RWPE2 (cell line): ENCODE data around the gene HPS1.

Source experiments
- ATAC-seq: fragments of 200-7000 bp; cut with Tn5 transposase; 3 replicates; pipeline ENCODE4 v1.9.1; 2021; ENCODE audit warnings: low read depth
- DNase-seq: peaks from one replicate; pipeline ENCODE4 v3.0.0-alpha.2; 2020; ENCODE audit warnings: low spot score
- H3K27ac ChIP-seq: fragments of 450-650 bp; 2 replicates; pipeline ENCODE4 v1.5.1; 2017; ENCODE audit warnings: mild to moderate bottlenecking; ENCODE audit not compliant: poor library complexity, severe bottlenecking
- H3K27me3 ChIP-seq: fragments of 250-450 bp; sonication (Bioruptor Pico); 2 replicates; pipeline ENCODE4 v1.5.1; 2021; ENCODE audit warnings: mild to moderate bottlenecking, moderate library complexity; ENCODE audit not compliant: insufficient read depth, poor library complexity, severe bottlenecking
- H3K36me3 ChIP-seq: fragments of 250-450 bp; sonication (Bioruptor Pico); 2 replicates; pipeline ENCODE4 v1.5.1; 2020; ENCODE audit warnings: low read depth, mild to moderate bottlenecking, moderate library complexity
- H3K4me1 ChIP-seq: fragments of 250-450 bp; sonication (Bioruptor Pico); 2 replicates; pipeline ENCODE4 v1.5.1; 2021; ENCODE audit warnings: mild to moderate bottlenecking, moderate library complexity; ENCODE audit not compliant: insufficient read depth, poor library complexity, severe bottlenecking
- H3K4me3 ChIP-seq: fragments of 250-450 bp; sonication (Bioruptor Pico); 2 replicates; pipeline ENCODE4 v1.5.1; 2021; ENCODE audit warnings: mild to moderate bottlenecking, moderate library complexity; ENCODE audit not compliant: severe bottlenecking
- H3K9me3 ChIP-seq: fragments of 250-450 bp; sonication (Bioruptor Pico); 2 replicates; pipeline ENCODE4 v1.5.1; 2021; ENCODE audit warnings: mild to moderate bottlenecking, moderate library complexity; ENCODE audit not compliant: severe bottlenecking
- CTCF ChIP-seq: fragments of 450-650 bp; IDR thresholded peaks from one replicate; pipeline ENCODE4 v1.5.1; 2017; ENCODE audit warnings: mild to moderate bottlenecking, moderate library complexity; ENCODE audit not compliant: poor library complexity, severe bottlenecking

HPS1 gene

GRCh38 chr10:98423691-98424120 lies 23.0 kb downstream of the HPS1 start:
- H3K4me3 ChIP-seq = no peak overlapping the region
- no peaks in the 10 kb centered on the region for H3K27me3 ChIP-seq
- no peak for TF ChIP-seq CTCF
- no peak overlapping the region for H3K27ac ChIP-seq
- no peaks in the 10 kb centered on the region; the same call in 1 of the 2 replicates for H3K36me3 ChIP-seq
- ATAC-seq = peak; percentile 40; the same call in 1 of the 3 replicates
- DNase-seq = no peak
- no peaks in the 10 kb centered on the region for H3K4me1 ChIP-seq
- H3K9me3 ChIP-seq = no peaks in the 10 kb centered on the region

- no peak overlapping the region for H3K4me3 ChIP-seq
These were observed 24.6 kb downstream of the HPS1 start for GRCh38 chr10:98422182-98422581.

GRCh38 chr10:98420786-98421185 lies 25.9 kb downstream of the HPS1 start:
- ATAC-seq = no peak
- H3K27ac ChIP-seq = no peak overlapping the region
- TF ChIP-seq CTCF = no peak
- H3K9me3 ChIP-seq = no peaks in the 10 kb centered on the region
- no peaks in the 10 kb centered on the region for H3K4me1 ChIP-seq
- no peaks in the 10 kb centered on the region for H3K27me3 ChIP-seq
- no peak for DNase-seq
- no peaks in the 10 kb centered on the region for H3K36me3 ChIP-seq
- H3K4me3 ChIP-seq = no peak overlapping the region

More at GRCh38 chr10:98422182-98422581, 24.6 kb downstream of the HPS1 start:
- TF ChIP-seq CTCF = no peak
- DNase-seq = no peak
- H3K36me3 ChIP-seq = no peaks in the 10 kb centered on the region; the same call in 1 of the 2 replicates
- no peaks in the 10 kb centered on the region for H3K27me3 ChIP-seq
- no peak overlapping the region for H3K27ac ChIP-seq
- no peaks in the 10 kb centered on the region for H3K4me1 ChIP-seq
- no peak for ATAC-seq
- no peaks in the 10 kb centered on the region for H3K9me3 ChIP-seq

GRCh38 chr10:98419469-98420261 lies 27.1 kb downstream of the HPS1 start:
- H3K27me3 ChIP-seq = no peaks in the 10 kb centered on the region
- no peak overlapping the region for H3K4me3 ChIP-seq
- peaks cover 4% of the 10 kb centered on the region for H3K4me1 ChIP-seq
- no peak for ATAC-seq
- no peak overlapping the region for H3K27ac ChIP-seq
- no peaks in the 10 kb centered on the region for H3K36me3 ChIP-seq
- no peaks in the 10 kb centered on the region for H3K9me3 ChIP-seq
- no peak for DNase-seq
- no peak for TF ChIP-seq CTCF
